Measurements from ENCODE around the gene NEUROD6.

DNA sequence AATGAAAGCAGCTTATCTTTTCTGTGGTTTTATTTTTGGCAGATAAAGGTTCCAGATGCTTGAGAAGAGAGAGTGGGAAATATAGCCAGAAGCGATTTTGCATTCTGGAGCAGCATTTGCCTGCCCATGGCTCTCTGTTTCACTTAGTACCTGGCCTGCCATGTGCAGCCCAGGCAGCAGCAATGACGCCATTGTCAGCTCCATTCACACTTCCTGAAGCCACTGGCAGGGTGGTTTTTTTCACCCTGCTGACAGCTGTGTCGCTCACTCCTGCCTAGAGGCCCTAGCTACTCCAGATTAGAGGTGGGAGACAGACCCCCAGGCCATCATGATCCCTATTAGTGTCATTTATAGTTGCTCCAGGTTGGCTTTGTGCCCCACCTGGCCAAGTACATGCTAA lies 30.1 kb upstream of the NEUROD6 start:
- TF ChIP-seq, protein P1, sequence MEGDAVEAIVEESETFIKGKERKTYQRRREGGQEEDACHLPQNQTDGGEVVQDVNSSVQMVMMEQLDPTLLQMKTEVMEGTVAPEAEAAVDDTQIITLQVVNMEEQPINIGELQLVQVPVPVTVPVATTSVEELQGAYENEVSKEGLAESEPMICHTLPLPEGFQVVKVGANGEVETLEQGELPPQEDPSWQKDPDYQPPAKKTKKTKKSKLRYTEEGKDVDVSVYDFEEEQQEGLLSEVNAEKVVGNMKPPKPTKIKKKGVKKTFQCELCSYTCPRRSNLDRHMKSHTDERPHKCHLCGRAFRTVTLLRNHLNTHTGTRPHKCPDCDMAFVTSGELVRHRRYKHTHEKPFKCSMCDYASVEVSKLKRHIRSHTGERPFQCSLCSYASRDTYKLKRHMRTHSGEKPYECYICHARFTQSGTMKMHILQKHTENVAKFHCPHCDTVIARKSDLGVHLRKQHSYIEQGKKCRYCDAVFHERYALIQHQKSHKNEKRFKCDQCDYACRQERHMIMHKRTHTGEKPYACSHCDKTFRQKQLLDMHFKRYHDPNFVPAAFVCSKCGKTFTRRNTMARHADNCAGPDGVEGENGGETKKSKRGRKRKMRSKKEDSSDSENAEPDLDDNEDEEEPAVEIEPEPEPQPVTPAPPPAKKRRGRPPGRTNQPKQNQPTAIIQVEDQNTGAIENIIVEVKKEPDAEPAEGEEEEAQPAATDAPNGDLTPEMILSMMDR (IDR thresholded peaks at IDR 0.05; ENCODE audit: low read length): no peak
- TF ChIP-seq EZH2 (optimal IDR thresholded peaks at IDR 0.05; ENCODE audit: low read depth, low read length) (no peak), EZH2phosphoT487 (IDR thresholded peaks at IDR 0.05; ENCODE audit: low read length) (no peak)
